Colon (tissue), 2 donors: ENCODE data around the gene PRKCH.

Experiments used
- FAIRE-seq: peaks from 2 replicates; lab custom pipeline; 2012; peaks lifted over from hg19 to GRCh38; lab: Jason Lieb, UNC
- donor health status: control.
- donor health status: control.

PRKCH gene

DNA sequence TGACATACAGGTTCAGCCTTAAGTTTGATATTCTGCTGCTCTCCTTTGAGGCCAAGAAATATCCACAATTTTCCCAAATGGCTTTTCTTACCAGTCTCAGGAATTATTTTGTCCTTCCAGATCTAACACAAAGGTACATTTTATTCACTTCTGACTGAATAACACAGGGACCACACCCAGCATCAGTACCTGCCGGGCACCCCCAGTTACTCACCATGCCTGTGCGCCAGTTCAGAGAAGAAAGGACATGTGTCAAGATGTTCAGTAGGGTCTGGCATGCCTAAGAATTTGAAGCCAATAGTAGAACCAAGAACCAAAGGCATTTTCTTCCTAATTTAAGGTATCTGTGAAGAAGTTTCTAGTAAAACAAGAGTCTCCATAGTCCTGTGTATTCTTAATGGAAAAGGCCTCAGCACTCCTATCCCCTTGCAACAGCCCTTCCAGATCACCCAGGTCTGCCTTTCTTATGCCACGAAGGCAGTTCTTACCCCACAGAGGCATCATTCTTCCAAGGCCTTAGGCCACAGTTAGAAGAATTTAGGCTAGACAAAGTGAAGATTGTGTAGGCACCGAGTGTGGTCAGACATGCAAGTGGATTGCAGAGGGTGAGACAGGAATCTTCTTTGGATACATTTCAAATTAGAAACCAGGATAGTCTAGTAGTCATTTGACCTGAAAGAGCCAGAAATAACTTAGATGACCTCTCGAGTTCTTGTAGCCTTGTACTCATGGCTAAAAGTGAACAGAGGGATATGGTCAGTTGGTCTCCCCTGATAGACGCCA, 233.9 kb downstream of the PRKCH start:
- FAIRE-seq = no peak

DNA sequence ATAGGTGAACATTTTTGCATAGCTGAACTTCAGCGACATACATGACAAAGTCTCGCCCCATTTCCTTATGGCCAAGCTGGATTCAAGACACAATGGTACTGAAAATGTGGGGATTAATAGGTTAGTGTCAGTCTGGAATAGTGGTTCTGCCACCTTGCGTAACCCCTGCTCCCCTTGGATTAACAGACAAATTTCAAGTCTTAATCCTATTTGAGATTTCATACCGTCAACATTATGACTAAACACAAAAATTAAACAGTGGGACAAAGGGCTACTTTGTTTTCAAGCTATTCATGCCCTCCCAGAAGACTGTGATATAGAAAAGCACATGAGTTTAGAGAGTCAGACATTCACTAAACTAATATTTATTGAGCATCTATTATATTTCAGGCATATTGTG, 235.1 kb downstream of the PRKCH start:
- no peak for FAIRE-seq

DNA sequence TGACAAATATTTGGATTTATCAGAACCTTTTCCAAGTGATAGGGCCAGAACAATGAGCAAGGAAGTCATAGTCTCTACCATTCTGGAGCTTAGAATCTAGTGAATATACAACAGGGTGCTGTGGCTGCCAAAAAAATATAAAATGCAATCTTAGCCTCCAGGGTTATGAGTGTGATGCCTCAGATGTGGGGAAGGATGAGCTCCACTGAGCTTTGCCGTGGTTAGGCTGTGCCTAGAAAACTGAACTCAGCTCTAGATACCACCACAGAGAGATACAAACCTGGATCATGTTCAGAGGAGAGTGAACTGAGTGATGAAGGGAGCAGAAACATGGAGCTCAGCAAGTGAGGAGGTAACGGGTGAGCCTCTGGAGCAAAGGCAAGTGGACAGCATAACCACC, 235.9 kb downstream of the PRKCH start:
- no peak for FAIRE-seq

DNA sequence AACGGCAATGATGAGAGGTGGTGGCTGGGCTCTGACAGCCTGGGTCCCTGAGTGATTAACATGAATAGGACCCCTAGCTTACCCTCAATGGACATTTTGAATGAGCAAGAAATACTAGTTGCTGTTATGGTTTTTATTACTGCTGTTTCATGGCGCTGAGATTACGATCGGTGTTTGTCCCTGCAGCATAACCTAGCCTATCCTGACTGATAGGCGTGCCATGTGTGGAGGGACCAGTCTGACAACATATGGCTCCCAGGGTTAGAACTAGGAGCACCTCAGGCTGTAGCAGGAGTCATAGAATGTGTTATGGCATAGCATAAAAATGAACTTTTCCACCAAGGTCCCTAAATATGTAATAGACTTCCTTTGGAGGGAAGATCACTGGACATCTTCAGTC, 236.5 kb downstream of the PRKCH start:
- FAIRE-seq = no peak

DNA sequence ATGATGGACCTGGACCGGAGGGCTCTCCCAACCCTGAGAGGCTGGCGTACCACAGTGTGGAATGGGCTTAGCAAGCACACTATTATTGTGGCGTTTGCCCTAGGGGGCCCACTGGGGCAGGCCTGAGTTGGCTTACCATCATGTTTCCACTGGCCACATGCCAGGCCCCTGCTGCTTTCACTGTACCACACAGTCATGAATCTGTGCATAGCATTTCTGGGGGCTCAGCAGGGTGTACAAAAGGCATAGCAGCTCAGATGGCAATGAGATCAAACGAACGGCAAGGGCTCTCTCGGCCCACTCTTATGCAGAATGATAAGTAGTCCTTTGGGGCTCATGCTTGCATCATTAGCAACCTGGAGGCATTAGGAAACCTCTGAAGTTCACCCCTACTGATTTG, 236.9 kb downstream of the PRKCH start:
- FAIRE-seq = no peak

DNA sequence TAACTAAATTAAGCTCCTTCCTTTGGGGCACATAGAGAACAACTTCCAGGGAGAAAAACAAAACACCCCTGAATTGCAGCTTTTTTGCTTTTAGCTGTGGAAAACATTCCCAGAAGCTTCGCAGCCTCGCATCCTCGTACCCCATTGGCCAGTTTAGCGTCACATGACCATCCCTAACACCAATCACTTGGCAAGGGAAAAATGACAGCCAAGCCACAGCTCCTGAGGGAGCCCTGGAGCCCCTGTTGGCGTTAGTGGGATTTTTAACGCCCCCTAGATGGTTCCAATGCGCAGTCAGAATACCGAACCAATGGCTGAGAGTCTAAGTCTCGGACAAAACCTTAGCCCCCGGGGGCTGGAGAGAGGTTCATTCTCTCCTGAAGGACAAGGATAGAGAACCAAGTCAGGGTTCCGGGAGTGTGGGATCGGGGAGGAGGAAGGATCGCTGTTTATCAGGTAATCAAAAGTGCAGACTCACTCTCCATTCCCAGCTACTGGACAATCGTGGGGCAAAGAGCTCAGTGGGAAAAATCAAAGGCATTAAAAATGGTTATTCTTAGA, 238.3 kb downstream of the PRKCH start:
- no peak for FAIRE-seq

DNA sequence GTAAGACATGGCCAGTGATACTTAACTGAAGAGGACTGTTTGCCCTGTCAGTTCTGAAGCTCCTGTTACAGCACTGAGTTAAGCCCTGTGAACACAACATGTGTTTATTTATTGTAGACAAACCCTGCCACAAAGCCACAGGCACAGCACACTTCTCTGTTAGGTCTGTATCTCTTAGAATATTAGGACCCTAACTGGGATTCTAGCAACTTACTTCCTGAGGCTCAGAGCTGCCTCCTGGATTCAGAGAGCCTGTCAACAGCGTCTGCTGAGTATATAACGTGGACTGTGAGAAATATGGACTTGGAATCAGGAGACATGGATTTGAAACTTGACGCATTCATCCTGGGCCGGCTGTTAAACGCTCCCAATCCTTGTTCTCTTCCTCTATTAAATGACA, 238.9 kb downstream of the PRKCH start:
- no peak for FAIRE-seq

DNA sequence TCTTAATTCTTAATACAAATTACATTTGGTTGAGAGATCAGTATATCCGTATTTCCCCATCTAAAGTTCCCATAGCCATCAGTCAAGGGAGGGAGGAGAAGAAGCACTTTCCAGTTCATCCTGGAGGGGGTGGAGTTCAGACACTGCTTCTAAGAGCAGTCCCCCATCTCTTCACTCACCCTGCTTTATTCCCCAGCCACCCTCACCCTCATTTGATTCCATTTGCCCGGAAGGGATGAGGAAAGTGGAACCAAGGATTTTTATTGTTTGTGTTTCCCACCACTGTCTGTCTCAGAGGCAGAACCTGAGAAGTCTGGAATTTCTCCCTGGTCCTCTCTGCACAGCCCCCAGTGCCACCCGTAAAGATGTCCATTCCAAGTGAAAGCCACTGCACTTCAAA, 239.7 kb downstream of the PRKCH start:
- no peak for FAIRE-seq

DNA sequence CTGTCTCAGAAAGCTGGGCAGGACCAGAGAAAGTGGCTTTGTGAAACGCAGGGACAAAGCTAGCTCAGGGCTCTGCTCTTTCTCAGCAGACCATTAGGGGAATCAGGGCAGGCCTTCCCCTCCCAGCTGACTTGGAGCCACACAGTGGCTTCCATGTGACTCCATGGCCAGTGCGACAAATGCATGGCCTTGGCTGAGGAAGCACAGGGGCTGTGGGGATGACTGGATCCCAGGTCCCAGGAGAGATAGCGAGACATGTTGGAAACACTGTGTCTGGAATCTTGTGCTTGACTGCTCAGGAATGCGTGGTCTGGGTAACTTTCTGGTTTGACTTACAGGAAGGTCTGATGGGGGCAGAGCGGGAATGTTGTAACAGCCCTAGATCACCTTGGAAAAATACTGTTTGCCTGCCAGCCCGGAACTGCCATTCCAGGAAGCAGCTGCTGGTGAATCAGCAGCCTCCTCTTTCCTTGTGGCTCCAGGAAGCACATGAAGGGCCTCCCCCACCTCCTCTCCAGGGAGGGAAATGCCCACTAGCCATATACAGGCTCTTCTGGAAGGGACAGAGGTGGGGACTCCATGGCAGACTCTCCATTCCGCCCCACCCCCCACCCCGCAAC, 240.4 kb downstream of the PRKCH start:
- FAIRE-seq = no peak

DNA sequence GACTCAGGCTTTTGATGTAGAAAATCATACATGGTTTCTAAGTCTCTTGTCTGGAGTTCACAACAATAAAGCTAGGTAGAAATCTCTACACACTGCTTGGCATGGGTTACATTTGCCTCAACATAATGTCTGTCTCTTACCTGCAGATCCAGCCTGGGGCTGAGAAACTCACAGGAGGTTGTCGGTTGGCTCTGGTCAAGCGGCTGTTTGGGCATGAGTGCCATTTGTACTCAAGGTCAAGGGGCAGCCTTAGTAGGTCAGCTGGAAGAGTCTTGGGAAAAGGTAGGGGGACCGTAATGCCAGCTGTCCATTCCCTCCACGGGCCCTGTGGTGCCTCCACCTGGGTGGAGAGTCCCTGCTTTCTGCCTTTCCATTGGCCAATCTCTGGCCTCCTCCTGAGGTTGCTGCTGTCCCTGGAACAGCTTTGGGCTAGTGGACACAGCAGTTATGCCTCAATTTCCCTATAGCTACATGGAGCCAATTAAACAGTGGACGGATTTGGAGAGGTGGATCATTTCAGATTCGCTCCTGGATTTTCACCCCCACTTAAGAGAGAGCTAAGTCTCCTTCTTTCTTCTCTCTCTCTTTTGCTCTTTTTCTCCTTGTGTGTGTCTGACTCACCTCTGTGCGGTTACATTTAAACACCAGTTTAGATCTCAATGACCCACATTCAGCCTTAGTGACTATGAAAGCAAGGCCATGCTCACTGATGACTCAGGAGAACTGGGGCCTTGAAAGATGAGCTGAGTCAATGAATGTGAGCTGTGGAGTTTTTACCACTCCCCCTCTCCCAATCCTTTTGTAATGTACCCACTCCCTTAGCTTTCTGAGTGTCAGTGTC, 241.2 kb downstream of the PRKCH start:
- FAIRE-seq = no peak

DNA sequence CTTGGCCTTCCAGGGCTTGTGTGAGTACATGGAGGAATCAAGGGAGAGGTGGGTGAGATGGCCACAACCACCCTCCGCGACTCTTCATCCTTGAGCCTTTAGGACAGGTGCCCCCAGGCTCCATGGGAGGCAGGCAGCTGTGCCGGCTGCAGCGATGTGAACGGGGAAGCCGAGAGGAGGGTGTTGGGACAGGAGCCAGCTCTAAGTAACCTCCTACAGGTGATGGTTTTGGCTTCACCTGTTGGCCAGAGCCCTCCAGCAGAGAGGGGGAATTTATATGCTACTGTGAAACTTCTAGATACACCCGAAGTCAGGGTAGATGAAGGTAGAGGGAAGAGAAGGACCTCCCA, 241.8 kb downstream of the PRKCH start:
- FAIRE-seq = no peak

DNA sequence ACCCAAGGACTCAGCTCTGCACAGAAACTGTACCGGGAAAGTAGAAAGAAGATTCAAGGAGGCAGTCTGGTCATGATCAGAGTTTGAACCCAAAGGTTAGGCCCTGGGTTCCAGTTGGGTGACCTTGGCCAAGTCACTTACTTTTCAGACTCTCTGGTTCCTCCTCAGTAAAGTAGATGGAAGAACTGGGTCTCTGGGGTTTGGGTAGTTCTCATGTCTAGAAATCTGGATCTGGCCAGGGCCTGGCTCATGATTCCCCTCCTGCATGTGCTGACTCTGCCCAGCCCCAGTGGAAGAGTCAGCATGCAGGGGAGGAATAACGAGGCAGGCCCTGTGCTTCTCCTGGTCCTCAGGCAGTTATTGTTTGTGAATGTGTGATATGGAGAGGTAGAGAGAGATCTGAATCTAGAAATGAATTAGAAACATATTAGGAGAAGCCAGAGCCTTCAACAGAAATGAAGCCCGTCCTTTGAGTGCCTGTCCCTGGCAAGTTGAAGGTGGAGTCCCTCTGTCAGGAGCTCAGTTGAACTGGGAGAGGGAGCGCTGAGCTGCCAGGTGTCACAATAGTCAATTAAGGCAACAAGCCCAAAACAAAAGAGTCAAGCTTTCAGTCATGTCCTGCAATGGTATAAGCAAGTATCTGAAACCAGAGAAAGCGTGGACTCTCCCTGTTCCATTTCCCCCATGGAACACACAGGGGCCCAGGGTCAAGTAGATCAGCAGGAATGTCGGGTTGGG, 242.7 kb downstream of the PRKCH start:
- no peak for FAIRE-seq

DNA sequence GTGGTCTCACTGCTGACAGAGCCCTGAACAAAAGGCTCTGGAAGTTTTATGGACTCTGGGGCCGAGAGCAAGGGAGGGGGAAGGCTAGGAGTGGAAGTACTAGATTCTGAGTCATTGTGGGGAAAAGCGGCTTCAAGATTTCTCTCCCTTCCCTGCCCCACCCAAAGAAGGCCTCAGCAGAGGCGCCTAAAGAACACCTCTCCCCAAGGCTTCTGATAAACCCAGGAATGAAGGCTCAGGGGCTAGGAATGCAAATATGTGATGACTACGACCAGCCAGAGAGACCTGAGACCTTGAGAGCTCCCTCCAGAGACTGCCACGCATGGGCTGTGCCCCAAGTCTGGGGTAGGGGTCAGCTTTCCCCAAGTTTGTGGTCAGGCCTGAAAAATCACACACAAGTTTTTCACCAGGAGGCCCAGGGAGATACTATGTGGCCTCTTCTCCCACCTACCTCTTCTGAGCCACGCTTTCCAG, 243.3 kb downstream of the PRKCH start:
- FAIRE-seq = no peak

DNA sequence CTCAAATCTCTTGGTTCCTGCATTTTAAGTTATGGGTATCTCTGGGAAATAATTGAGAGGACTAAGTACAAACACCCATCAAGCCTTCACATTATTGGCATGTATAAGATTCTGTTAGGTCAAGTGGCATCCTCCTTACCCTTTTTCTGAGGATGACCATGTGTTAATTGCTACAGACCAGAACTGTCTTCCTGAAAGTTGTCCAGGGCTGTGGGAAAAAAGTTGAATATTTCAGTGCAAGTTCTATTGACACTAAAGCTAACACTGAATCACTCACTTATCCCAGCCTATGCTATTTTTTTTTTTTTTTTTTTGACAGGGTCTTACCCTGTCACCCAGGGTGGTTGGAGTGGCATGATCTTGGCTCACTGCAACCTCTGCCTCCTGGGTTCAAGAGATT, 243.8 kb downstream of the PRKCH start:
- FAIRE-seq = no peak

DNA sequence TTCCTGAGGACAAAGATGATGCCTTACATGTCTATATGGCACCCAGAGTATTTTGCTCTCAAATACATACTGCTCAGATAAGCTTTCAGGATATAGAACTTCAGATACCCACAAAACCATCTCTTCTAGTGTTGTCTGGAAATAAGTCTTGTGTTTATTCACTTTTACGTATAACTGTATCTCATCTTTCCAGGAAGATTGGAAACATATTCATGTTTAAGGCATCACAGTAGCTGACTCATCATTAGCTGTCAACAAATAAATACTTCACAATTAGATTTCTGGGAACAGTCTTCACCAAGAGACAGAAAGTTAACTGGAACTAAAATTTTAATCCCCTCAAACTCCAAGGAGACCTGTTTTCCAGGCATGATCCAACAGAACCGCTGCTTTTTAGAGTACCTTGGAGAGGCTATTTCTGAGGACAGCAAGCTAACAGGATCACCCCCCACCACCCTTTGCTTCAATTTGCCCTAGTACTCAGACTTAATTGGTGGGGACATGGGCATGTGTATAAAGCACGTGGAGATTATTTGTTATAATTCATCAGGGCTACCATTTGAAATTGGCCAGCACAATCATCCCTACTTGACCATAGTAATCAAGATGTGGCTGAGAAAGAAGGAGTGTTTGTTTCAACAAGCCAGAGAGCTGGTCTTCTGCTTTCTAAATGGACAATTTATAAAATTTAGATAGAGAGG, 244.6 kb downstream of the PRKCH start:
- no peak for FAIRE-seq

DNA sequence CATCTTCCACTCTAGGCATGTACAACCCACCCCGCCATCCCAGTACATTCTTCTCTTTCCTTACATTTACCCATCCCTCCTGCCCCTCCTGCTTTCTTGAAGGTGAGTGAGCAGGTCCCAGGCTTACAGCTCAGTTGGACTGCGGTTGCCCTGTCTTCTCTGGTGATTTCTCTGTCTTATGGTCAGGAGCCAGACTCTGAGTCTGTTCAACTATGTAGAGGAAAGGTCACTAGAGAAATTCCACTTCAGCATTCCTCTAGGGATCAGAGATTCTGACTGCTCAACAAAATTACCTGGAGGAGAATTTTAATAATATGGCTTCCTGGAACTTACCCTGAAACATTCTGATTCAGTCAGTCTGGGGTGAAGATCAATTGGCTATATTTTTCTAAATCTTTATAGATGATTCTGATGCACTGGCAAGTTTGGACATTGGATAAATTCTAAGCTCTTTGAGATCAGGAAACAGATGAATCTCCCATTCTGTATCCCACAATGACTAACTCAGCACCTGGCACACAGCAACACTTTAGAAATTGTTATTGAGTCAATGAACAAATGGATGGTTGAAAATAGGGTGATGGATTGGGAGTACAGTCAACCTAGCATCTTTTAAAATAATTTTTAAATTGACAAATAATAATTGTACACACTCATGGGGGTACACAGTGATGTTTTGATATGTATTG, 245.3 kb downstream of the PRKCH start:
- FAIRE-seq = no peak

DNA sequence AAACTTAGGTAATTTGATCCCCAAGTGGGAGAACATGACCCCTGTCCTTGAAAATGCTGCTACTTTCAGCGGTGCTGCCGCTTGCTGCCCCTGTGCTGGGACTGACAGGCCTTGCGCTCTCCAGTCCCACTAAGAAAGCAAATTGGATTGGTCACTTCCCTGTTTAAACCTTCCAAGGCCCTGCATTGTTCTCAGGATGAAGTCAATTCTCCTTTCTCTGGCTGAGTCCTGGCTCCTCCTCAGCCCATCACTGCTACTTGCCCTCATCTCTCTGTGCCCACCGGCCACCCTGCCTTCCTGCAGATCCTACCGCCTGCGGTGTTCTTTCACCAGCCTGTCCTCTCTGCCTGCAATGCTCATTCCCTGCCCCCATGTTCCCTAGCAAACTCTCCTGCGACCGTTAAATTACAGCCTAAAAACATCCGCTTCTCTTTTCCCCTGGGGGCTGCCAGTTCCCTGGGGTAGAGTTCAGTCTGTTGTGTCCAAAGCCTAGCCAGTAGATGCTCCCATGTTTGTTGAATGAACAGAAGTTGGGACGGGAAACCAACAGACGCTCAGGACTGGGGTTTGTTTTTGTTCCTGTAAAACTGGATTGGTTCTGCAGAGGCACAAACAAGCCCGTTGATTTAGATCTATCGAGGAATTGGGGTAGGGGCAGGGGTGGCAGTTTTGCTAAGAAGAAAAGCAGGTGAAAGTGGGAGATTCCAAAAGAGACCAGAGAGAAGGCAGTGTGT, 246.6 kb downstream of the PRKCH start:
- FAIRE-seq = no peak

DNA sequence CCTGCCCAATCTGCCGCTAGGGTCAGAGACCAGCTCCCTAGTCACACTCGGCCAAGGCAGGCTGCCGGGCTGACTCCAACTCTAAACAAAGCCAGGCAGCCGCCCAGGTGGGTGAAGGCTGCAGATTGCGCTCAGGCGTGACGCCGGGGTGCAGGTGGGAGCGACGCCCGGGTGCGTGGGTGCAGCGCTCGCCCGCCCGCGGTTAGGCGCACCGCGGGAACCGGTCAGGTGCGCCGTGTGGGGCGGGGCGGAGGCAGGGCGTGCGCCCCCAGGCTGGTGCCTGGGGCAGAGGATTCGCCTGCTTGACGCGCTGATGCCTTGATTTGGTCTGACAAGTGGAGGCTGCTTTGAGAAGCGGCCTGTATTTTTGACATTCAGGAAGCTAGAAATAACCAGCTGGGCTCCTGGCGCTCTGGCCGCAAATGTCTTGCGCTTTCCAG, 247.2 kb downstream of the PRKCH start:
- no peak for FAIRE-seq

DNA sequence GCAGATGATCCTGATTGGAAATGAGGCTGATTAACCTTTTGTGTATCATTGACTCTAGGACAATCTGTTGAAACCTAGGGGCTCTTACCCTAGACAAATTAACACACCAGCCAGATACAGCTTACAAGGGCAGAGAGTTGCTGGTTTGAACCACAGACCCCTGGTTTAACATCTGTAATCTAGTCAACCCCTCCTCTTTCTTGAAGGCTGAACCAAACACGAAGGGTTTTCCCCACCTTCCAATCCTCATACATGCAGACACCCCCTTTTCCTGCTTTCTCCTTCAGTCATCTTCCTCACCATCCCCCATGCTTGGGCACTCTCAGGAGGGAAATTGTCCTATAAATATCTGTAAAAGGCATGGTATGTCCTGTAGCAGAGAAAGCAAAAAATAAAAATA, 247.9 kb downstream of the PRKCH start:
- FAIRE-seq = no peak
